ENCODE data around the gene TRPT1.
"Not testable (repeated sequence)": the region's sequence is repeated elsewhere in the genome, so short reads cannot be mapped to it uniquely, and the experiment has no call there.

TRPT1 gene

GRCh38 chr11:64246621-64246870, 20.6 kb upstream of the TRPT1 start:
- in situ Hi-C loops (cut with HindIII; ENCODE audit: low sequenced_read_pairs) = not testable (repeated sequence)

- in situ Hi-C loops (cut with HindIII; ENCODE audit: low sequenced_read_pairs) = no loop called here
Measured at GRCh38 chr11:64245797-64246620, 20.0 kb upstream of the TRPT1 start.

DNA sequence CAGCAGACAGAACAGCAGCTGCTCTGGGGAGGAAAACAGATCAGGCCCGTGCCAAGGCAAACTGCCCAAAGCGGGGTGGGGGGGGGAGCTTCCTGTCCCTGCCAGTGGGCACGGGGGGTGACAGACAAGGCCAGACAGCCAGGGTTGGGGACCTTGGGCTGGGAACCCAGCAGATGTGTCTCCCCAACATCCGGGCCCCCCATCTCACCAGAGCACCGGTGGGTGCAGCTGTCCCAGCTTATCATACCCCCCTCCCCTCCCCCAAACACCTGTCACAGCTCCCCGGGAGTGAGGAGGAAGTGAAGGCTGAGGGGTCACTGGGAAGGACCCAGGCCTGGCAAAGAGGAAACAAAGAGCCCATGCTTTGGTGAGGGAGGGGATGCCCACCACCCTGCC, 19.4 kb upstream of the TRPT1 start:
- in situ Hi-C loops (cut with HindIII; ENCODE audit: low sequenced_read_pairs) = no loop called here

- in situ Hi-C loops (cut with HindIII; ENCODE audit: low sequenced_read_pairs) = no loop called here
Measured at GRCh38 chr11:64244966-64245365, 19.0 kb upstream of the TRPT1 start.

- in situ Hi-C loops (cut with HindIII; ENCODE audit: low sequenced_read_pairs) = no loop called here
Measured at GRCh38 chr11:64244107-64244506, 18.1 kb upstream of the TRPT1 start.

GRCh38 chr11:64243236-64243854, 17.4 kb upstream of the TRPT1 start:
- in situ Hi-C loops (cut with HindIII; ENCODE audit: low sequenced_read_pairs) = no loop called here

- in situ Hi-C loops (cut with HindIII; ENCODE audit: low sequenced_read_pairs) = no loop called here
Measured at GRCh38 chr11:64241491-64242374, 15.7 kb upstream of the TRPT1 start.

- in situ Hi-C loops (cut with HindIII; ENCODE audit: low sequenced_read_pairs) = no loop called here
Measured at GRCh38 chr11:64241241-64241490, 15.2 kb upstream of the TRPT1 start.

- in situ Hi-C loops (cut with HindIII; ENCODE audit: low sequenced_read_pairs) = no loop called here
Measured at GRCh38 chr11:64240435-64241240, 14.7 kb upstream of the TRPT1 start, which contains the start of gene FKBP2. TSS of gene FKBP2 (plus strand) at chr11:64241095. CDS start at chr11:64242388, 1,293 bp downstream.

DNA sequence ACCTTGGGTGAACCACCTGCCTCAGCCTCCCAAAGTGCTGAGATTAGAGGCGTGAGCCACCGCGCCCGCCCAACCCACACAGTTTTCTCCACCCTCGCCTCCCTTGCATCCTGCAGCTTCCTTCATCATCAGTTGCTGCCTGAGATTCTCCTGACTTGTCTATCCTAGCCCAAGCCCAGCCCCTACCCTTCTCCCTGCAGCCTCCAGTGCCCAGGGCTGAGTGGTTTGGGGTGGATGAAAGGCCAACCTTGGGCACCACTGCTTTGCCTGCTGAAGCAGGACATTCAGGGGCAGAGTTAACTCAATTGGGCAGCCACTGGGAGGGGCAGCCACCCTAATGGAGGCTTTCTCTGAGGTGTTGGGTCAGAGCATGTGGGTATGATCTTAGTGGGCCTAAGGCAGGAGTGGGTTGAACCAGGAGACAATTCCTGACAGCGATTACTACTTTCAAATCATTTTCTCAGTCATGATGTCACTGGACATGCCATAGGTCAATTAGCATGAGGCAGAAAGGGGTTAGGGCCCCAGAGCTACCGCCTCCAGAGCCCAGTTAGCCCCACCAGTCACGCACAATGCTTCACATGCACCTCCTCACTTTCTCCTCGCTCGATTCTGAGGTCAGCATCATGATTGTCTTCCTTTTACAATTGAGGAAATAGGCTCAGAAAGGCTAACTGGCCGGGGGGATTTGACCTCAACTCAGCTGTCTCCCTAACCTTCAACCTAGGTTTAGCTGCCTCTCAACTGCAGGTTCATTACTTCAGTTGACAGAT, 13.9 kb upstream of the TRPT1 start:
- in situ Hi-C loops (cut with HindIII; ENCODE audit: low sequenced_read_pairs) = no loop called here

GRCh38 chr11:64238999-64239398, 13.0 kb upstream of the TRPT1 start:
- in situ Hi-C loops (cut with HindIII; ENCODE audit: low sequenced_read_pairs) = no loop called here

DNA sequence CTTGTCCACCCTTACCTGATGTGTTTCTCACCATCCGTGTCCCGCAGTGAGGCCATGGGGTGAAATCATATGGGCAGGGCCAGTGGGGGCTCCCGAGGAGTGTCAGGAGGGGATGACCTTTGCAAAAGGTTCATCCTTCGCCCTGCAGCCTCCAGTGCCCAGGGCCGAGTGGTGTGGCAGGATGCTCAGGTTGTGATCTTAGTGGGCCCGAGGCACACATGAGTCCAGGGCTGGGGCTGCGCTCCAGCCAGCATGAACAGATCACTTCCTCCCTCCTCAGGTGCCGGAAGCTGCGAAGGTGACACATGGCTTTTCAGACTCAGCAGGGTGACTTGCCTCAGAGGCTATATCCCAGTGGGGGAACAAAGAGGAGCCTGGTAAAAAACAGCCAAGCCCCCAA, 12.1 kb upstream of the TRPT1 start:
- in situ Hi-C loops (cut with HindIII; ENCODE audit: low sequenced_read_pairs) = no loop called here

DNA sequence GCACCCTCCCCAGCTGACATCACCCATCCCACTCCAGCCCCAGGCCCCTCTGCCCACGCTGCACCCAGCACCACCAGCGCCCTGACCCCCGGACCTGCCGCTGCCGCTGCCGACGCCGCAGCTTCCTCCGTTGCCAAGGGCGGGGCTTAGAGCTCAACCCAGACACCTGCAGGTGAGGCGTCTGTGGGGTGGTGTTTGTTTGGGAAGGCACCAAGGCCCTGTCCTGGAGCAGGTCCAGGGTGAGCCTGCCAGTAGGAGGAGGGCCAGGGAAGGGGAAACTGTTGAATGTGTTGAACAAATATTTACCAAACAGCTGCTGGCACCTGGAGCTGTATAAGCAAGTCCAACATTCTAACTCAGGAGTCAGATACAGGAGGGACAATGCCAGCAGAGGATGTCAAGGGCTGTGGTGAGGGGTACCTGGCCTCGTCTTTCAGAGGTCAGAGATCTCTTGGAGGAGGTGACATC, 11.5 kb upstream of the TRPT1 start:
- in situ Hi-C loops (cut with HindIII; ENCODE audit: low sequenced_read_pairs) = no loop called here

DNA sequence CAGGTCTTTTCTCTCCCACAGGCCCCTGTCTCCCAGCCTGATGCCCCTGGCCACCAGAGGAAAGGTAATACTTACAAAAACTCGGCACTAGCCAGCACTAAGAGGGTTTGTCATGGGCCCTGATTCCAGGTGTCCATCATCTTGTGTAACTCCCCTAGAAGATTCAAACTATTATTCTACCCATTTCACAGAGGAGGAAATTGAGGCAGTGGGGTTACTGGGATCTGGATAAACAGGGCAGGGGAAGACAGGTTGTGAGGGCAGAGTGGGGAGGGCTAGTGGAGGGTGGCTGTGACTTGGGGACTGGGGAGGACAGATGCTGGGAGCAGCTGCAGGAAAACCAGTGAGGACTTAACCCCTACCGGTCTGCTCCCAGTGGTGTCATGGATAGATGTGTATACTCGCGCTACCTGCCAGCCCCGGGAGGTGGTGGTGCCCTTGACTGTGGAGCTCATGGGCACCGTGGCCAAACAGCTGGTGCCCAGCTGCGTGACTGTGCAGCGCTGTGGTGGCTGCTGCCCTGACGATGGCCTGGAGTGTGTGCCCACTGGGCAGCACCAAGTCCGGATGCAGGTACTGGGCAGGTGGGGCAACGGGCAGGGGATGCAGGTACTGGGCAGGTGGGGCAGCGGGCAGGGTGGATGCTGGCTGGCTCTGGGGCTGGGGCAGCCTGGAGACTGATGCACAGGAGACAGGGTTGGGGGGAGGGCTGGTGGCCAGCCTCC, 9.6 kb upstream of the TRPT1 start:
- in situ Hi-C loops (cut with HindIII; ENCODE audit: low sequenced_read_pairs) = no loop called here

DNA sequence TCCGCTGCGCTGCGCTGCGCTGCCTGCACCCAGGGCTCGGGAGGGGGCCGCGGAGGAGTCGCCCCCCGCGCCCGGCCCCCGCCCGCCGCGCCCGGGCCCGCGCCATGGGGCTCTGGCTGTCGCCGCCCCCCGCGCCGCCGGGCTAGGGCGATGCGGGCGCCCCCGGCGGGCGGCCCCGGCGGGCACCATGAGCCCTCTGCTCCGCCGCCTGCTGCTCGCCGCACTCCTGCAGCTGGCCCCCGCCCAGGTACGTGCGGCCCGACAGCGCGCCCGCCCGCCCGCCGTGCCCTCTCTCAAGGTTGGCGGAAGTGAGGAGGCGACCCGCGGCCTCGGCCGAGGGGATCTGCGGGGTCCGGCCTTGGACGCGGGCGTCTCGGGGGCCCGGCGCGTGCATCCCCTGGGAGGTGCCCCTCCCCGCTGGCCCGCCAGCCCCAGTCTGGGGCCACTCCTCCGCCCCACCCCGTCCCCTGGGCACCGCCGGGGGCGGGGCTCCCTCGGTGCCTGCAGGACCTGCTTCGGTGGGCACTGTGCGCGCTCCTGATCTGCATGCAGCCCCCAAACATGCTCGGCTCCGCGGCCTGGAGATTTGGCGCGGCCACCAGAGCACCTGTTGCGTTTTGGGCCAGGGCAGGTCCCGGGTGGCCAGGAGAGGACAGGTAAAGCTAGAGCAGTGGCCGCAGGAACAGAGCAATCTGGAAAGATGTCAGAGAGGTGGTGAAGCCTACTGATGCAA, 8.8 kb upstream of the TRPT1 start:
- in situ Hi-C loops (cut with HindIII; ENCODE audit: low sequenced_read_pairs) = no loop called here

GRCh38 chr11:64233913-64234586, 8.1 kb upstream of the TRPT1 start, which contains the start of gene VEGFB:
TSS of gene VEGFB (plus strand) at chr11:64234584. CDS start at chr11:64234834, 250 bp downstream.
- in situ Hi-C loops (cut with HindIII; ENCODE audit: low sequenced_read_pairs) = no loop called here

DNA sequence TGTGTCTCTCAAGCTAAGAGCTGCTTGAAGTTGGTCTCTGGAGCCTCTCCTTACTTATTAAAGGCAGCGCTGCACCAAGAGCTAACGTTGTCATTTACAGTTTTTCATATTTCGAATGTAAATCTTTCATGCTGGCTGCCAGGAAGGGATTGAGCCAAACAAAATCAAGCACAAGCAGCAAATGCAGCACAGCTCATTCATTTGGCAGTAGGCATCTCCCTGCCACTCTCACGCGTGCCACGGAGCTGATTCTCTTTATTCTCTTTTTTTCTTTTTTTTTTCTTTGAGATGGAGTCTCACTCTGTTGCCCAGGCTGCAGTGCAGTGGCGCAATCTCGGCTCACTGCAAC, 7.0 kb upstream of the TRPT1 start:
- in situ Hi-C loops (cut with HindIII; ENCODE audit: low sequenced_read_pairs) = no loop called here

DNA sequence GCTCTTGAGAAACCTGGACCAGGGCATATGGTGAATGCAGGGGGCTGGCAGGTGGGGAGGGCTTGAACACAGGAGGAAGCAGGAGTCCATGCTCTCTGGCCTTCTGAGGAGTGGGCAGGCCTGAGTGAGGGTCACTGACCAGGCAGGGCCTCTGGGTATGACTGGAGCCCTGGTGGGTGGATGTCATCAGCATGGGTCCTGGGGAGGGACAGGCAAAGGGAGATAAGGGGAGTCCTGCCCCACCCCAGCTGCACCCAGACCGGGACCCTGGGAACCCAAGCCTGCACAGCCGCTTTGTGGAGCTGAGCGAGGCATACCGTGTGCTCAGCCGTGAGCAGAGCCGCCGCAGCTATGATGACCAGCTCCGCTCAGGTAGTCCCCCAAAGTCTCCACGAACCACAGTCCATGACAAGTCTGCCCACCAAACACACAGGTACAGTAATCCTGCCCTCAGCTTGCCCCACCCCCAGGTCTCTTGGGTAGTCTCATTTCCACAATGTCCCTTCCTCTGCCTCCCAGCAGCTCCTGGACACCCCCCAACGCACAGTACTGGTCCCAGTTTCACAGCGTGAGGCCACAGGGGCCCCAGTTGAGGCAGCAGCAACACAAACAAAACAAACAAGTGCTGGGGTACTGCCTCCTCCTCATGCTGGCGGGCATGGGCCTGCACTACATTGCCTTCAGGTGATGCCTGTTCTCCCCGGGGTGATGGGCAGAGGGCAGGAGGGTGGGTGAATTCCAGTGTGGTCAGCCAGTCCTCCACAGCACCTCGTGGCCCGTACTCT, 6.4 kb upstream of the TRPT1 start:
- in situ Hi-C loops (cut with HindIII; ENCODE audit: low sequenced_read_pairs) = no loop called here
